Adrenal gland (tissue), 12 donors: ENCODE measurements around the gene RGL3. TPM values are rescaled to one million over a fixed set of nuclear protein-coding genes. Genes with fewer than 3 reads are reported as not detected.

Experiments
- DNase-seq, 7 donors: peaks; one replicate each; pipeline ENCODE4 v3.0.0-alpha.2; 2019 to 2020
- H3K27ac ChIP-seq, 5 donors: fragments of 200-600 bp; sonication (generic) in 4 of 5; 1 replicate in 3 of 5; 2 replicates in 2 of 5; pipeline versions ENCODE4 v1.5.1 to v1.8.0; 2016 to 2020; ENCODE audit warnings: mild to moderate bottlenecking in 1 of 5
- H3K27me3 ChIP-seq: fragments of 200-600 bp; 2 replicates; pipeline ENCODE4 v1.8.0; 2021
- H3K36me3 ChIP-seq, 2 donors: fragments of 200-600 bp; replicated peaks in 1 of 2; 1 replicate in 1 of 2; 2 replicates in 1 of 2; pipeline versions ENCODE4 v1.5.1 to v1.8.0; 2018 to 2022
- H3K4me1 ChIP-seq, 2 donors: fragments of 200-600 bp; replicated peaks in 1 of 2; 1 replicate in 1 of 2; 2 replicates in 1 of 2; pipeline versions ENCODE4 v1.5.1 to v1.8.0; 2018 to 2021
- H3K4me3 ChIP-seq, 4 donors: fragments of 200-600 bp; sonication (generic) in 3 of 4; one replicate each; pipeline ENCODE4 v1.5.1; 2016 to 2018
- H3K9me3 ChIP-seq, 3 donors: fragments of 200-600 bp; sonication (generic) in 1 of 3; replicated peaks in 1 of 3; 1 replicate in 2 of 3; 2 replicates in 1 of 3; pipeline versions ENCODE4 v1.5.1 to v1.8.0; 2016 to 2021
- CTCF ChIP-seq, 6 experiments: fragments of 450-650 bp in 4 of 6; fragments of 200-600 bp in 2 of 6; sonication (generic) in 1 of 6; IDR thresholded peaks; 1 replicate in 5 of 6; 2 replicates in 1 of 6; pipeline versions ENCODE4 v1.5.1 to v1.8.0; 2016 to 2021; ENCODE audit warnings: antibody characterized with exemption in 6 of 6, mild to moderate bottlenecking in 2 of 6, moderate library complexity in 1 of 6
- POLR2A ChIP-seq, 2 donors: fragments of 450-650 bp; IDR thresholded peaks; one replicate each; pipeline ENCODE4 v1.6.1; 2017; ENCODE audit warnings: antibody characterized with exemption in 2 of 2, mild to moderate bottlenecking in 2 of 2, moderate library complexity in 1 of 2
- WGBS, 4 donors: extraction: QIAGEN DNeasy Blood & Tissue Kit in 2 of 4; methylation state at CpG; one replicate each; pipeline versions ENCODE4 v1.1.5 to v1.1.7; 2013 to 2017; 5-methylcytosine and 5-hydroxymethylcytosine counted together
- intact Hi-C, 2 donors: fragments of 100-400 bp; cut with DNase I; formaldehyde crosslinking; loops; one replicate each; pipeline versions ENCODE4 v1.14.1 to v1.15.0; 2022 to 2023
- polyA plus RNA-seq, 3 donors: library from polyadenylated mRNA; stranded (reverse); fragments of 200-250 nt in 2 of 3; fragments of 350-450 nt in 1 of 3; fragmentation: Illumina TruSeq in 1 of 3; extraction: RNeasy Lipid Tissue Mini Kit (QIAGEN cat#74804) in 1 of 3; gene quantifications; one replicate each; pipeline ENCODE4 v1.2.3, GENCODE V29; 2013 to 2014
- total RNA-seq, 9 donors: library from RNA; depleted of rRNA in 4 of 9; stranded (reverse); fragments of >200 nt in 4 of 9; fragments of 120-200 nt in 1 of 9; fragmentation: NEBNext Ultra II Directional in 1 of 9; extraction: Animal tissue kit (Norgen Biotek cat#: 25700) in 1 of 9; gene quantifications; one replicate each; pipeline versions ENCODE4 v1.1.0 to v1.2.4, GENCODE V29; 2013 to 2023
- donor health status: healthy with polysubstance abuse.
- donor health status: Bipolar disorder and iron deficiency.
- donor health status: DM: yes; HTN: yes; CAD: no.
- donor health status: DM: no; HTN: no; CAD: no.
- donor health status: DM: no; HTN: no; CAD: no.
- donor health status: DM: yes; HTN: yes; CAD: no.

Gene RGL3
- total and polyA plus RNA-seq, 12 donors, result 10.3 to 207 (median 36.1) TPM

- WGBS, 4 donors, result 85 to 92% (median 90%) methylated on average over 22 to 35 of the region's 35 CpGs
- H3K9me3 ChIP-seq, result no peaks in the 10 kb centered on the region
- intact Hi-C loops, result no loop called here
Measured at GRCh38 chr19:11361771-11362731, 57.1 kb downstream of the RGL3 start.

GRCh38 chr19:11361037-11361770, 57.9 kb downstream of the RGL3 start:
- Histone ChIP-seq H3K9me3 (no peaks in the 10 kb centered on the region), H3K27ac (no peak overlapping the region), H3K27me3 (no peaks in the 10 kb centered on the region), H3K36me3 (peaks cover 0 to 47% of the 10 kb centered on the region in 2 donors), H3K4me1 (peaks cover 2 to 5% of the 10 kb centered on the region in 2 donors), H3K4me3 (no peak overlapping the region)
- DNase-seq, result peak in 6 of 7 donors; percentile 43 to 83 (median 72)
- intact Hi-C loops, result no loop called here
- TF ChIP-seq CTCF (IDR thresholded peaks at IDR 0.05) (no peak), POLR2A (IDR thresholded peaks at IDR 0.05) (no peak)
- 28 to 82% (median 66%) methylated on average over 10 to 43 of the region's 43 CpGs for WGBS, 4 donors

More at GRCh38 chr19:11361771-11362731, 57.1 kb downstream of the RGL3 start:
- TF ChIP-seq CTCF (IDR thresholded peaks at IDR 0.05) (no peak), POLR2A (IDR thresholded peaks at IDR 0.05) (no peak)
- H3K4me1 ChIP-seq, result no peaks in the 10 kb centered on the region
- H3K27ac ChIP-seq, result no peak overlapping the region
- no peak overlapping the region for H3K4me3 ChIP-seq
- no peaks in the 10 kb centered on the region for H3K27me3 ChIP-seq
- no peak for DNase-seq
- H3K36me3 ChIP-seq, result peaks cover 0 to 50% of the 10 kb centered on the region in 2 donors

GRCh38 chr19:11359421-11359820, 59.7 kb downstream of the RGL3 start:
- Histone ChIP-seq H3K4me1 (peaks cover 8 to 9% of the 10 kb centered on the region in 2 donors), H3K27me3 (no peaks in the 10 kb centered on the region), H3K4me3 (no peak overlapping the region), H3K27ac (no peak overlapping the region), H3K9me3 (no peaks in the 10 kb centered on the region), H3K36me3 (peaks cover 0 to 40% of the 10 kb centered on the region in 2 donors)
- no peak for DNase-seq
- WGBS, 4 donors, result 89 to 94% (median 93%) methylated on average over 6 to 11 of the region's 11 CpGs
- intact Hi-C loops, result no loop called here
- TF ChIP-seq POLR2A (IDR thresholded peaks at IDR 0.05), result no peak

GRCh38 chr19:11356676-11357550, 62.2 kb downstream of the RGL3 start:
- intact Hi-C loops, result no loop called here
- TF ChIP-seq CTCF (IDR thresholded peaks at IDR 0.05) (no peak), POLR2A (IDR thresholded peaks at IDR 0.05) (no peak)
- Histone ChIP-seq H3K27ac (no peak overlapping the region), H3K36me3 (peaks cover 0 to 19% of the 10 kb centered on the region in 2 donors), H3K4me3 (no peak overlapping the region), H3K4me1 (peaks cover 8 to 9% of the 10 kb centered on the region in 2 donors), H3K9me3 (no peaks in the 10 kb centered on the region), H3K27me3 (no peaks in the 10 kb centered on the region)
- WGBS, 4 donors, result 78 to 84% (median 81%) methylated on average over 6 to 11 of the region's 11 CpGs
- no peak for DNase-seq
